ENCODE results near the gene GBP4. TPM values are rescaled to one million over a fixed set of nuclear protein-coding genes. Genes with fewer than 3 reads are reported as not detected.

GBP4 gene
- total RNA-seq, 6 experiments from 2014 or later: 3.9 to 12.6 (median 6.8) TPM

- Histone ChIP-seq H3K36me3 (peaks cover 0 to 2% (median 0%) of the 10 kb centered on the region in 4 donors), H3K27me3 (no peaks in the 10 kb centered on the region), H3K27ac (peak within 1 kb of the TSS; percentile 71 to 87 (median 84)), H3K4me1 (peaks cover 0 to 30% (median 7%) of the 10 kb centered on the region in 4 donors), H3K4me3 (peak within 1 kb of the TSS; percentile 30 to 57 (median 42)), H3K9me3 (no peaks in the 10 kb centered on the region)
- peak; percentile 76 to 89 (median 82) for ATAC-seq
- intact Hi-C loops (cut with DNase I): no loop called here
- DNase-seq: peak in 1 of 3 donors; percentile 61
- TF ChIP-seq POLR2A (IDR thresholded peaks at IDR 0.05): peak; percentile 54
- no peak for TF ChIP-seq CTCF (IDR thresholded peaks at IDR 0.05)
Observed at GRCh38 chr1:89175601-89176256, 23.0 kb downstream of the GBP4 start, which contains the start of gene GBP7. Gene GBP7 (minus strand): TSS chr1:89176003. CDS start chr1:89171935, 4,068 bp downstream.

GRCh38 chr1:89174491-89174890, 24.3 kb downstream of the GBP4 start:
- H3K27ac ChIP-seq: peak overlapping the region; percentile 71 to 87 (median 84)
- peak overlapping the region; percentile 30 to 57 (median 42) for H3K4me3 ChIP-seq
- no peak for DNase-seq
- TF ChIP-seq CTCF (IDR thresholded peaks at IDR 0.05) (no peak), POLR2A (IDR thresholded peaks at IDR 0.05) (no peak)
- H3K36me3 ChIP-seq: peaks cover 0 to 8% (median 0%) of the 10 kb centered on the region in 4 donors
- ATAC-seq: peak; percentile 34 to 63 (median 44)
- intact Hi-C loops (cut with DNase I): no loop called here
- no peaks in the 10 kb centered on the region for H3K27me3 ChIP-seq
- no peaks in the 10 kb centered on the region for H3K9me3 ChIP-seq
- WGBS (ENCODE audit: insufficient coverage, low coverage, low lambda C conversion rate, missing lambda C conversion rate): 29% methylated on average over 3 of the region's 3 CpGs
- peaks cover 0 to 43% (median 11%) of the 10 kb centered on the region in 4 donors for H3K4me1 ChIP-seq

GRCh38 chr1:89172468-89173143, 26.1 kb downstream of the GBP4 start:
- Histone ChIP-seq H3K36me3 (peaks cover 0 to 8% (median 0%) of the 10 kb centered on the region in 4 donors), H3K27me3 (no peaks in the 10 kb centered on the region), H3K4me1 (peaks cover 0 to 52% (median 11%) of the 10 kb centered on the region in 4 donors), H3K4me3 (peak overlapping the region; percentile 6 to 57 (median 42)), H3K9me3 (no peaks in the 10 kb centered on the region), H3K27ac (peak overlapping the region; percentile 13 to 87 (median 84))
- TF ChIP-seq POLR2A (IDR thresholded peaks at IDR 0.05) (no peak), CTCF (IDR thresholded peaks at IDR 0.05) (no peak)
- 33% methylated on average over 4 of the region's 4 CpGs for WGBS (ENCODE audit: insufficient coverage, low coverage, low lambda C conversion rate, missing lambda C conversion rate)
- ATAC-seq (peak; percentile 33 to 70 (median 44)), DNase-seq (peak in 1 of 3 donors; percentile 51)
- intact Hi-C loops (cut with DNase I): no loop called here

- Histone ChIP-seq H3K9me3 (no peaks in the 10 kb centered on the region), H3K4me1 (peaks cover 0 to 47% (median 11%) of the 10 kb centered on the region in 4 donors), H3K4me3 (no peak overlapping the region), H3K27ac (no peak overlapping the region), H3K36me3 (peaks cover 0 to 8% (median 0%) of the 10 kb centered on the region in 4 donors), H3K27me3 (no peaks in the 10 kb centered on the region)
- ATAC-seq: no peak
- intact Hi-C loops (cut with DNase I): no loop called here
- TF ChIP-seq CTCF (IDR thresholded peaks at IDR 0.05) (no peak), POLR2A (IDR thresholded peaks at IDR 0.05) (no peak)
- no peak for DNase-seq
Observed at GRCh38 chr1:89171067-89171438, 27.7 kb downstream of the GBP4 start.

Data from right lobe of liver (tissue), 6 donors.